Smooth muscle cell of the brain vasculature (primary cell): Measurements from ENCODE around the gene CLDN5.
"Not testable (repeated sequence)": the region's sequence is repeated elsewhere in the genome, so short reads cannot be mapped to it uniquely, and the experiment has no call there.

Source experiments
- DNase-seq: peaks from one replicate; pipeline ENCODE4 v3.0.0-alpha.2; 2012; ENCODE audit warnings: low read depth, low spot score

Gene CLDN5

DNA sequence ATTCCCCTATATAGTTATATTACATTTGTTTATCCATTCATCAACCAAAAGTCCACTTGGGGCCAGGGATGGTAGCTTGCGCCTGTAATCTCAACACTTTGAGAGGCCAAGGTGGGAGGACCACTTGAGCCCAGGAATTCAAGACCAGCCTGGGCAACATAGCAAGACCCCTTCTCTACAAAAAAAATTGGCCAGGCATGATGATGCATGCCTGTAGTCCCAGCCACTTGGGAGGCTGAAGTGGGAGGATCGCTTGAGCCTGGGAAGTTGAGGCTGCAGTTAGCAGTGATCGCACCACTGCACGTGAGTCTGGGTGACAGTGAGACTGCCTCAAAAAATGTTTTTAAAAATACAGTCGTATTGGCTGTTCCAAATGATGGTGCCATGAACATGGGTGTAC, 24.2 kb upstream of the CLDN5 start:
- not testable (repeated sequence) for DNase-seq

- DNase-seq = no peak
Measured at GRCh38 chr22:19547620-19548019, 23.4 kb upstream of the CLDN5 start.

GRCh38 chr22:19546680-19547079, 22.5 kb upstream of the CLDN5 start:
- no peak for DNase-seq

- no peak for DNase-seq
Measured at GRCh38 chr22:19545935-19546207, 21.7 kb upstream of the CLDN5 start.

DNA sequence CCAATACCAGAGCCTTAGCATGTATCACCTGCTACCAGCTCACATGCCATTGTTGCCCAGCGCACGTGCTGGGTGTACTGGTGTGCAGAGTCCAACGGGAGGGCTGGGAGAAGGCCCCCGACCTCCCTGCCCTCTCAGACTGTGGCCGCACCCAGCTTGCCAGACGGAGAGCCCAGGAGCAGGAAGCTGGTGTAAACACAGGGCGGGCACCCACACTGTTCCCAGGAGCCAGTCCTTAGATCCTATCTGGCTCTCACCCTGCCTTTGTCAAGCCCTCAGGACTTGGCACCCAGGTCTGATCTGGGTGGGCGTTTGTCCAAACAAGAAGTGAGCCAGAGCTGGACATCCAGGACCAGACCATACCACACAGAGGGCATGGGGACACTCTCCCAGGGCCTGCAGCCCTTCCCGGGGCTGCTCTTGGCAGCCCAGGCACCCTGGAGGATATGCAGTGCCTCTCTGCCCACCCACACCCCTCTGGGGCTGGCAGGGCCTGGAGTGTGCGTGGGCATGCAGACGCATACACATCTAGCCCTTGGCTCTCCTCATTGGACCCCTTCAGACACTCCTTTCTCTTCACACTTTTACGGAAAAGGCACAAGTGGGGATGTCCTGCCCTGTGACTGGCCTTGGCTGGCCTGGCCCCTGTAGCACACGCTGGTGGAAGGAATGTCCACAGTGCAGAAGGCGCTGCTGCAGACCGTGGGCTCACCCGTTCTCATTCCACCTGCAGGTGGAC, 19.9 kb upstream of the CLDN5 start:
- DNase-seq = no peak

DNA sequence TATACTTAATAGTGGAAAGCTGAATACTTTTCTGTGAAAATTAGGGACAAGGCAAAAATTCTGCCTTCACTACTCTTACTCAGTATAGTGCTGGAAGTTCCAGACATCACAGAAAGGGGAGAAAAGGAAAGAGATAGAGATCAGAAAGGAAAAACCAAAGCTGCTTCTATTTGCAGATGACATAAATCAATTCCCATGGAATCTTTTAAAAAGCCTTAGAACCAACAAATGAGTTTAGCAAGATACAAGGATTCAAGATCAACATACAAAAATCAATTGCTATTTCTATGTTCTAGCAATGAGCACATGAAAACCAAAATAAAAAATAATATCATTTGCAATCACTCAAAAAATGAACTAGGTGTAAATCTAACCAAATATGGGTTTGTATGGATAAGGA, 16.2 kb upstream of the CLDN5 start:
- no peak for DNase-seq

DNA sequence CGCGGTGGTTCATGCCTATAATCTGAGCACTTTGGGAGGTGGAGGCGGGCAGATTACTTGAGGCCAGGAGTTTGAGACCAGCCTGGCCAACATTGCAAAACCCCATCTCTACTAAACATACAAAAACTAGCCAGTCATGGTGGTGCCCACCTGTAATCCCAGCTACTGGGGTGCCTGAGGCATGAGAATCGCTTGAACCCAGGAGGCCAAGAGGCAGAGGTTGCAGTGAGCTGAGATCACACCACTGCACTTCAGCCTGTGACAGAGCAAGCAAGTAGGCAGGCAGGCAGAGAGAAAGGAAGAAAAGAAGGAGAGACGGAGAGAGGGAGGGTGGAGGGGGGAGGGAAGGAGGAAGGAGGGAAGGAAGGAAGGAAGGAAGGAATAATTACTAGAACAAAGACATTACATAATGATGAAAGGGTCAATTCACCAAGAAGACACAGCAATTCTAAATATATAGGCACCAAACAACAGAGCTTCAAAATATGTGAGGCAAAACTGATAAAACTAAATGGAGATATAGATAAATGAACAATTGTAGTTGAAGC, 13.8 kb upstream of the CLDN5 start:
- DNase-seq = no peak

DNA sequence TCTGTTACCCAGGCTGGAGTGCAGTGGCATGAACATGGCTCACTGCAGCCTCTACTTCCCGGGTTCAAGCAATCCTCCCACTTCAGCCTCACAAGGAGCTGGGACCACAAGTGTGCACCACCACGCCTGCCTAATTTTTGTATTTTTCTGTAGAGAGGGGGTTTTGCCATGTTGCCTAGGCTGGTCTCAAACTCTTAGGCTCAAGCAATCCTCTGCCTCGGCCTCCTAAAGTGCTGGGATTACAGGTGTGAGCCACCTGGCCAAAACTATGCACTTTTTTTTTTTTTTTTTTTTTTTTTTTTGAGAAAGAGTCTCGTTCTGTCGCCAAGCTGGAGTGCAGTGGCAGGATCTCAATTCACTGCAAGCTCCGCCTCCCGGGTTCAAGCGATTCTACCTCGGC, 12.4 kb upstream of the CLDN5 start:
- no peak for DNase-seq

GRCh38 chr22:19535001-19535400, 10.8 kb upstream of the CLDN5 start:
- DNase-seq = no peak

GRCh38 chr22:19533857-19534256, 9.6 kb upstream of the CLDN5 start:
- no peak for DNase-seq

DNA sequence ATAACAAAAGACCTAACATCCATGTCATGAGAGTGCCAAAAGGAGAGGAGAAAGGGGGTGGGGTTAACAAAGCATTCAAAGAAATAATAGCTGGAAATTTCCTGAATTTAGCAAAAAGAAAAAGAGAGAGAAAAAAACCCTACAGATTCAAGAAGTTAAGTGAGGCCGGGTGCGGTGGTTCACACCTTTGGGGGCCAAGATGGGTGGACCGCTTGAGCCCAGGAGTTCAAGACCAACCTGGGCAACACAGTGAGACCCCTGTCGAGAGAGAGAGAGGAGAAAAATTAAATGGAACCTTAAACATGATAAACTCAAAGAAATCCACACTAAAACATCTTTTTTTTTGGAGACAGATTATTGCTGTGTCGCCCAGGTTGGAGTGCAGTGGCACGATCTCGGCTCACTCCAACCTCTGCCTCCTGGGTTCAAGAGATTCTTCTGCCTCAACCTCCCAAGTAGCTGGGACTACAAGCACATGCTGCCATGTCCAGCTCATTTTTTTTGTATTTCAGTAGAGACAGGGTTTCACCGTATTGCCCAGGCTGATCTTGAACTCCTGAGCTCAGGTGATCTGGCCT, 8.9 kb upstream of the CLDN5 start:
- DNase-seq = no peak

GRCh38 chr22:19531327-19531726, 7.1 kb upstream of the CLDN5 start:
- DNase-seq = not testable (repeated sequence)

GRCh38 chr22:19530751-19531150, 6.5 kb upstream of the CLDN5 start:
- no peak for DNase-seq

DNA sequence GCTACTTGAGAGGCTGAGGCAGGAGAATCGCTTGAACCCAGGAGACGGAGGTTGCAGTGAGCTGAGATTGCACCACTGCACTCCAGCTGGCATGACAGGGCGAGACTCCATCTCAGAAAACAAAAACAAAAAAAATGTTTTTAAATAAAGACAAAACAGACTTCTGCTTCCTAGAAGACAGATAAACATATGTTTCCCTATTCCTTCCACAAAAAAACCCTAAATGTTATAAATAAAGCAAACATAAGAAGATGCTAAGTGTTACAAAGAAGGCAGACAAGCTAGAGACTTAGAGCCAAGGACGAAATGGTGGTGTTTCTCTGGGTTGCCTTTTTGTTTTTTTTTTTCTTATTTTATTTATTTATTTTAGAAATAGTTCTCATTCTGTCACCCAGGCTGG, 5.6 kb upstream of the CLDN5 start:
- no peak for DNase-seq

GRCh38 chr22:19527861-19528417, 3.7 kb upstream of the CLDN5 start:
- DNase-seq = no peak

GRCh38 chr22:19527321-19527721, 3.1 kb upstream of the CLDN5 start:
- DNase-seq = no peak

GRCh38 chr22:19526702-19527111, 2.5 kb upstream of the CLDN5 start:
- no peak for DNase-seq

DNA sequence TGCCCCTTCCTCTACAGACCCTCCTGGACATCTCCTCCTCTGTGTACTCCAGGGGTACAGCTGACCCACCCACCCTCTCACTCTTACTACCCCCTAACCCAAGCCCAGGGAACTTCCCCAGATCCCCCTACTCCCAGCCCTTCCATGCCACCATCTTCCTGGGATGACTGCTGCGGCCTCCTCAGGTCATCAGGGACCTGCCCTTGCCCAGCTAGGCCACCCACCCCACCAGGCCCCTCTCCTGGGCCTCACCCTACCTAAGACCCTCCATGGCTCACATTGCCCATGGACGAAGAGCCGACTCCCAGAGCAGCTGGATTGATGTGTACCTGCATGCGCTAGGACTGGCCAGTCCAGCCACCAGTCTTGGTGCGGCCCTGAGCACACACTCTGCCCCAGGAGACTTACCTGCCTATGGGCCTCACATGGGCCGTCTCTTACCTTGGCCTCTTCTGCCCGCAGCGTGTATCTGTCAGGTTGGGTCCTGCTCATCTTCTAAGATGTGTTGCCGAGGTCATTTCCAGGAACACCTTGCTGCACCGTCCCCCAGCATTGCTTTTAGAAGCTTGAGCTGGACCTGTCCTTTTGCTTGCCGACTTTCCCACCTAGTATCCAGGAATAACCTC, 2.0 kb upstream of the CLDN5 start:
- DNase-seq = no peak

DNA sequence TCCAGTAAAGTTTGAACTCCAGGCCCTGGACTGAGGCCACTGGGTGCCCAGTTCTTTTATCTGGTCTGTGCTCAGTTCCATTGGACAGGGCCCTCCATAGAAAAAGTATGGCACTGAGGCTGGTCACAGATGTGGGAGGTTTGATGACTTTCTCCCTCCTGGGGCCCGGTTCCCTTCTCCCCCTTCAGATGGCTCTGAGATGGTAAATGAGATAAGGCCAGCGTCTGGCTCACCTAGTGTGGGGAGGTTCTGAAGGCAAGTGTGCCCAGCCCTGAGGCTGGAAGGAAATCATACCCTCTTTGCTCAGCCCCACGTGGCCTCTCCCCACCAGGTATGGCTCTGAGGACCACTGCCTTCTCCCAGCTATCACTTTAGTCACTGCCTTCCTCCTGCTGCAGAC, 1.5 kb upstream of the CLDN5 start:
- no peak for DNase-seq

GRCh38 chr22:19525116-19525660, 978 bp upstream of the CLDN5 start:
- DNase-seq = no peak

- no peak for DNase-seq
Measured at GRCh38 chr22:19523240-19524169, 705 bp downstream of the CLDN5 start.

DNA sequence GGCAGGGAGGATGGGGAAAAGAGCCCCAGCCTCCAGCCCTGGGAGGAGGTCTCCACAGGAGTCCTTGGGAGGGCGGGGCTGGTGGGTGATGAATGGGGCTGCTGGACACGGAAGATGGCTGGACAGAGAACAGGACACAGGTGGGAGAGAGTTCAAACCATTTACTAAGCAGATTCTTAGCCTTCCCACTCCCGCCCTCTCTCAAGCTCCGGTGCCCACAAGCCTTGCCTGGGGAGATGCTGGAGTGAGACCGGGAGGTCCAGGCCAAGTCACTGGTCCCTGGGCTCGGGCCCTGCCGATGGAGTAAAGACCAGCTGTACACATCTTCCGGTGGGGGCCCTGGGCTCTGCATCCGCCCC, 1.4 kb downstream of the CLDN5 start:
- no peak for DNase-seq
